B cell (primary cell): ENCODE measurements around the gene CSTF1.

Source experiments
- EZH2 ChIP-seq: IDR thresholded peaks from 2 replicates; pipeline ENCODE4 v1.6.1; 2012; ENCODE audit warnings: borderline replicate concordance, low read depth, mild to moderate bottlenecking, moderate library complexity, low read length; ENCODE audit not compliant: insufficient read depth, poor library complexity, severe bottlenecking
- TF ChIP-seq, protein P1 (sequence below): fragments of 200-600 bp; IDR thresholded peaks from one replicate; pipeline ENCODE4 v1.8.0; 2022; ENCODE audit warnings: antibody characterized with exemption, mild to moderate bottlenecking

DNA sequence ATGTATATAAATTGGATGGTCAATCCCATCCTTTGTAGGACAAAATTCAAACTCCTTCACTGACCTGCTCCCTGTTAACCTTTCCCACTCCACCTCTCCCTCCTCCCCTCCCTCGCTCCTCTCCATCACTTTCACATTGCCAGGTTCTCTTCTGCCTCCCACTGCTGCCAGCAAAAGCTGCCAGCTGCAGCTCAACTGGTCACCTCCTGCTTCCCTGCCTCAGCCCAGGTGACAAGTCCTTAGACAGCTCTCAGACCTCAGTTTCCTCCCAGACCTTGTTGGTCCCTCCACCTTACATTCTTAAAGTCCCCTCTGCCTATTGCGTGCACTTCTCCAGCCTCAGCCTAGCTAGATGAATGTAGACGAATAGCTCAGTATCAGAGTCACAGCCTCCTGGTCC is 52.7 kb downstream of the CSTF1 start:
- TF ChIP-seq, protein P1, sequence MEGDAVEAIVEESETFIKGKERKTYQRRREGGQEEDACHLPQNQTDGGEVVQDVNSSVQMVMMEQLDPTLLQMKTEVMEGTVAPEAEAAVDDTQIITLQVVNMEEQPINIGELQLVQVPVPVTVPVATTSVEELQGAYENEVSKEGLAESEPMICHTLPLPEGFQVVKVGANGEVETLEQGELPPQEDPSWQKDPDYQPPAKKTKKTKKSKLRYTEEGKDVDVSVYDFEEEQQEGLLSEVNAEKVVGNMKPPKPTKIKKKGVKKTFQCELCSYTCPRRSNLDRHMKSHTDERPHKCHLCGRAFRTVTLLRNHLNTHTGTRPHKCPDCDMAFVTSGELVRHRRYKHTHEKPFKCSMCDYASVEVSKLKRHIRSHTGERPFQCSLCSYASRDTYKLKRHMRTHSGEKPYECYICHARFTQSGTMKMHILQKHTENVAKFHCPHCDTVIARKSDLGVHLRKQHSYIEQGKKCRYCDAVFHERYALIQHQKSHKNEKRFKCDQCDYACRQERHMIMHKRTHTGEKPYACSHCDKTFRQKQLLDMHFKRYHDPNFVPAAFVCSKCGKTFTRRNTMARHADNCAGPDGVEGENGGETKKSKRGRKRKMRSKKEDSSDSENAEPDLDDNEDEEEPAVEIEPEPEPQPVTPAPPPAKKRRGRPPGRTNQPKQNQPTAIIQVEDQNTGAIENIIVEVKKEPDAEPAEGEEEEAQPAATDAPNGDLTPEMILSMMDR, result no peak
- no peak for TF ChIP-seq EZH2
